A673 (cell line): Measurements from ENCODE around the gene USP40. TPM values are rescaled to one million over a fixed set of nuclear protein-coding genes. Genes with fewer than 3 reads are reported as not detected.

ENCODE experiments used
- BruUV-seq: library from RNA; stranded (reverse); fragments of 400-500 nt; replicated peaks from 2 replicates; lab custom pipeline; 2021; lab: Mats Ljungman, UMichigan
- CTCF ChIA-PET: fragments of 300-600 bp; sonication (Branson Sonifier 250); formaldehyde crosslinking; loops from one replicate; lab custom pipeline; 2022; ENCODE audit warnings: antibody characterized with exemption; lab: Charles Lee
- POLR2A ChIA-PET: fragments of 300-600 bp; sonication (Branson Sonifier 250); formaldehyde crosslinking; loops from one replicate; lab custom pipeline; 2022; ENCODE audit warnings: antibody characterized with exemption; ENCODE audit not compliant: low non-redundant PET; lab: Charles Lee
- DNase-seq: peaks from one replicate; pipeline ENCODE4 v3.0.0-alpha.2; 2015; ENCODE audit warnings: low spot score
- H3K27ac ChIP-seq: fragments of 200-600 bp; sonication (generic); 2 replicates; pipeline ENCODE4 v1.5.1; 2016; ENCODE audit warnings: mixed run types, low read depth, mild to moderate bottlenecking, mixed read lengths, antibody characterized with exemption, low read length; ENCODE audit not compliant: poor library complexity, severe bottlenecking
- H3K27me3 ChIP-seq: fragments of 200-600 bp; sonication (generic); replicated peaks from 2 replicates; pipeline ENCODE4 v1.6.1; 2017; ENCODE audit warnings: mixed run types, low read depth, mild to moderate bottlenecking, mixed read lengths, antibody characterized with exemption, low read length; ENCODE audit not compliant: insufficient read depth, poor library complexity
- H3K36me3 ChIP-seq: fragments of 200-600 bp; sonication (generic); 2 replicates; pipeline ENCODE4 v1.6.1; 2016; ENCODE audit warnings: mixed run types, mild to moderate bottlenecking, mixed read lengths, antibody characterized with exemption, low read length; ENCODE audit not compliant: insufficient read depth, poor library complexity, severe bottlenecking
- H3K4me1 ChIP-seq: fragments of 200-600 bp; sonication (generic); 2 replicates; pipeline ENCODE4 v1.6.1; 2017; ENCODE audit warnings: mixed run types, mild to moderate bottlenecking, mixed read lengths, antibody characterized with exemption, low read length; ENCODE audit not compliant: insufficient read depth, poor library complexity, severe bottlenecking
- H3K4me3 ChIP-seq: fragments of 200-600 bp; sonication (generic); 2 replicates; pipeline ENCODE4 v1.5.1; 2016; ENCODE audit warnings: low read depth, mixed run types, mild to moderate bottlenecking, mixed read lengths, low read length; ENCODE audit not compliant: poor library complexity, severe bottlenecking
- H3K9me3 ChIP-seq: fragments of 200-600 bp; sonication (generic); 2 replicates; pipeline ENCODE4 v1.6.1; 2016; ENCODE audit warnings: mixed run types, low read depth, mild to moderate bottlenecking, mixed read lengths, antibody characterized with exemption, low read length; ENCODE audit not compliant: poor library complexity, severe bottlenecking
- EZH2 ChIP-seq: fragments of 200-600 bp; sonication (generic); IDR thresholded peaks from 2 replicates; pipeline ENCODE4 v1.6.1; 2017; ENCODE audit warnings: borderline replicate concordance, low read depth, mild to moderate bottlenecking, mixed read lengths, antibody characterized with exemption, low read length; ENCODE audit not compliant: poor library complexity, severe bottlenecking
- intact Hi-C: fragments of 100-400 bp; cut with micrococcal nuclease; formaldehyde crosslinking; loops from one replicate; pipeline ENCODE4 v1.10.0; 2022; ENCODE audit not compliant: unreplicated experiment
- total RNA-seq: library from RNA; stranded (reverse); gene quantifications from 2 replicates; pipeline ENCODE4 v1.2.3, GENCODE V29; 2021
- TF ChIP-seq, protein P1 (sequence below): fragments of 300-800, 200-600 bp; sonication (generic); conservative IDR thresholded peaks from 2 replicates; pipeline ENCODE4 v1.5.1; 2017; ENCODE audit warnings: low read depth, mild to moderate bottlenecking, antibody characterized with exemption, low read length, moderate library complexity, mixed read lengths

USP40 gene
- total RNA-seq, 1 experiment from 2014 or later: 29.6 TPM

DNA sequence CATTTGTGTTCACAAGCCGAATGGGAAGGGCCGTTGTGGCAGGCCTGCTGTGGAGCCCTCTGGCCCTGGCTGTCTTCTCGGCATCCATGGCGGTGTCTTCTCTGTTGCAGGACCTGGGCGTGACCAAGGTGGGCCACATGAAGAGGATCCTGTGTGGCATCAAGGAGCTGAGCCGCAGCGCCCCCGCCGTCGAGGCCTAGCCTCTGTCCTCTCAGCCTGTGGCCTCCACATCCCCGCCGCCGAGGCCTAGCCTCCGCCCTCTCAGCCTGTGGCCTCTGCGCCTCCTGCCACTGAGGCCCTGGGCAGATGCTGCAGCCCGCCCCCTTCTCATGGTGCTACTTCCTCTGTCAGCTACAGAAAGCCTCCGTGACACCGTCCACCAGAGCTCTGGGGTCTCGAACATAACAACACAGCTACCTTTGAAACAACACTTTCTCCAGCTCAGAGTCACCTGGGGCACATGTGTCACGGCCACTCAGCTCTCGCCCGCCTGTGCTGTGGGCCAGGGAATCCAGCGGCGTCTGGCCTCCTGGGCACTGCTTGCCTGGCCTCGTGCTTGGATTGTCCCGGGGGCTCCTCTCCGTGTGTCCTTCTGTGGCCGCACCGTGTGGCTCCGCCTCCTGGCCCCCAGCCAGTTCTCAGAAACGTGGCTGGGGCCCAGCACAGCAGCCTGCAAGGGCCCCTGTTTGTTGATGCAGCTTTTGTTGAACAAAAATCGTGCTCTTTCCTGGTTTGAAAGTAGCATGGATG, 97.1 kb downstream of the USP40 start:
- DNase-seq: no peak
- Histone ChIP-seq H3K4me1 (no peaks in the 10 kb centered on the region), H3K9me3 (no peaks in the 10 kb centered on the region), H3K36me3 (peaks cover 39% of the 10 kb centered on the region), H3K27me3 (no peaks in the 10 kb centered on the region), H3K4me3 (no peak overlapping the region), H3K27ac (no peak overlapping the region)
- no peak for TF ChIP-seq EZH2
- TF ChIP-seq, protein P1, sequence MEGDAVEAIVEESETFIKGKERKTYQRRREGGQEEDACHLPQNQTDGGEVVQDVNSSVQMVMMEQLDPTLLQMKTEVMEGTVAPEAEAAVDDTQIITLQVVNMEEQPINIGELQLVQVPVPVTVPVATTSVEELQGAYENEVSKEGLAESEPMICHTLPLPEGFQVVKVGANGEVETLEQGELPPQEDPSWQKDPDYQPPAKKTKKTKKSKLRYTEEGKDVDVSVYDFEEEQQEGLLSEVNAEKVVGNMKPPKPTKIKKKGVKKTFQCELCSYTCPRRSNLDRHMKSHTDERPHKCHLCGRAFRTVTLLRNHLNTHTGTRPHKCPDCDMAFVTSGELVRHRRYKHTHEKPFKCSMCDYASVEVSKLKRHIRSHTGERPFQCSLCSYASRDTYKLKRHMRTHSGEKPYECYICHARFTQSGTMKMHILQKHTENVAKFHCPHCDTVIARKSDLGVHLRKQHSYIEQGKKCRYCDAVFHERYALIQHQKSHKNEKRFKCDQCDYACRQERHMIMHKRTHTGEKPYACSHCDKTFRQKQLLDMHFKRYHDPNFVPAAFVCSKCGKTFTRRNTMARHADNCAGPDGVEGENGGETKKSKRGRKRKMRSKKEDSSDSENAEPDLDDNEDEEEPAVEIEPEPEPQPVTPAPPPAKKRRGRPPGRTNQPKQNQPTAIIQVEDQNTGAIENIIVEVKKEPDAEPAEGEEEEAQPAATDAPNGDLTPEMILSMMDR: no peak
- ChIA-PET CTCF (no interaction called here), POLR2A (no interaction called here)
- no TSS peak for BruUV-seq
- intact Hi-C loops: no loop called here

DNA sequence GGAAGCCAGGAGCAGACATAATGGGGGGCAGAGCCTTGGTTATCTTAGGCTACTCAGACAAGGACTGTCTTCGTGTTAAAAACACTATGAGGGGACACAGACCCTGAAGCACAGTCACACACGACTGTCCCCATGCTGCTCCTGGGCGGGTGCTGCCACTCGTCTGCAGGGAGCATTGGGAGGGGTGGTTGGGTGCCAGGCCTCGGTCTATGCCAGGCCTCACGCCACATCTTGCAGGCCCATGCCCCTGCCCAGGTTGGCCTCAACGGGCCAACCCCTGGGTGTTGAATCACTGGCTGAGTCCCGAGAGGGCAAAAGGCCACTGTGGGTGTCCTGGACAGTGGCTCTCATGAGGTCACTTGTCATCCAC, 97.9 kb downstream of the USP40 start:
- Histone ChIP-seq H3K9me3 (no peaks in the 10 kb centered on the region), H3K4me1 (no peaks in the 10 kb centered on the region), H3K27ac (no peak overlapping the region), H3K27me3 (no peaks in the 10 kb centered on the region), H3K36me3 (peaks cover 45% of the 10 kb centered on the region), H3K4me3 (no peak overlapping the region)
- intact Hi-C loops: no loop called here
- ChIA-PET POLR2A (no interaction called here), CTCF (no interaction called here)
- DNase-seq: no peak
- TF ChIP-seq EZH2: no peak
- TF ChIP-seq, protein P1: no peak
- no TSS peak for BruUV-seq

DNA sequence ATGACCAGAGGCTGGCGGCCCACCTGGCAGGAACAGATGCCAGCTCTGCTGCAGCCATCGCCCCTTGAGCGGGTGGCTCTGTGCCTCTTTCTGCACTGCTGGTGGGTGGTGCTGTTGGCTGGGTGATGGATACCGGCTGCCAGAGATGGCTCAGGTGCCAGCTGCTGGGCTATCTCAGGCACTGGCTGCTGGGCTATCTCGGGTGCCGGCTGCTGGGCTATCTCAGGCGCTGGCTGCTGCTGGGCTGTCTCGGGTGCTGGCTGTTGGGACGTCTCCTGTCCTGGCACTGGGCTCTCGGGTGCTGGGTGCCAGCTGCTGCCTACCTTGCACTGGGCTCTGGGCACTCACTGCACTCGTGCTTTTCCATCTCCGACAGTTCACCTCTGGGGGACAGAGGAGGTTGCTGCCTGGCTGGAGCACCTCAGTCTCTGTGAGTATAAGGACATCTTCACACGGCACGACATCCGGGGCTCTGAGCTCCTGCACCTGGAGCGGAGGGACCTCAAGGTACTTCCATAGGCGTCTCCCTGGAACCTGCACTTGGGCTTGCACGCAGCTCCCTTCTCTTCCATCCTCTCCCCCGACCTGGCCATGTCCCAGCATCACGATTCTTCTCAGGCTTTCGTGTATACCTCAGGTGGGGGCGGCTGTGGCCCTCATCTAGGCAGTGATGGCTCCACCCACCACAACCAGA, 98.4 kb downstream of the USP40 start:
- ChIA-PET CTCF (no interaction called here), POLR2A (no interaction called here)
- no TSS peak for BruUV-seq
- H3K9me3 ChIP-seq: no peaks in the 10 kb centered on the region
- H3K36me3 ChIP-seq: peaks cover 47% of the 10 kb centered on the region
- TF ChIP-seq EZH2: no peak
- TF ChIP-seq, protein P1: no peak
- intact Hi-C loops: no loop called here
- DNase-seq: no peak
- no peak overlapping the region for H3K4me3 ChIP-seq
- no peaks in the 10 kb centered on the region for H3K27me3 ChIP-seq
- no peaks in the 10 kb centered on the region for H3K4me1 ChIP-seq
- no peak overlapping the region for H3K27ac ChIP-seq
